Measurements from ENCODE around the gene HCCS.

HCCS gene

GRCh38 chrX:11124112-11124511, 13.0 kb downstream of the HCCS start:
- DNase-seq: no peak

- DNase-seq: no peak
Measured at GRCh38 chrX:11125060-11125459, 13.9 kb downstream of the HCCS start.

GRCh38 chrX:11129534-11130105, 18.5 kb downstream of the HCCS start:
- DNase-seq: no peak

- DNase-seq: no peak
Measured at GRCh38 chrX:11130136-11130535, 19.0 kb downstream of the HCCS start.

GRCh38 chrX:11131146-11131545, 20.0 kb downstream of the HCCS start:
- no peak for DNase-seq

- DNase-seq: no peak
Measured at GRCh38 chrX:11135564-11136185, 24.5 kb downstream of the HCCS start.

GRCh38 chrX:11137543-11138139, 26.5 kb downstream of the HCCS start:
- DNase-seq: no peak

GRCh38 chrX:11138498-11139390, 27.6 kb downstream of the HCCS start:
- DNase-seq: no peak

- no peak for DNase-seq
Measured at GRCh38 chrX:11143931-11144678, 33.0 kb downstream of the HCCS start.

GRCh38 chrX:11146411-11146810, 35.3 kb downstream of the HCCS start:
- no peak for DNase-seq

GRCh38 chrX:11148401-11148800, 37.3 kb downstream of the HCCS start:
- no peak for DNase-seq

- peak; percentile 24 for DNase-seq
Measured at GRCh38 chrX:11151799-11152559, 40.8 kb downstream of the HCCS start.

GRCh38 chrX:11159149-11159548, 48.0 kb downstream of the HCCS start:
- DNase-seq: no peak

GRCh38 chrX:11164433-11164832, 53.3 kb downstream of the HCCS start:
- no peak for DNase-seq

- DNase-seq: no peak
Measured at GRCh38 chrX:11171956-11172355, 60.8 kb downstream of the HCCS start.

- DNase-seq: no peak
Measured at GRCh38 chrX:11172415-11172814, 61.3 kb downstream of the HCCS start.
